BLaER1 (cell line): ENCODE data around the gene CRY2.
A peak's percentile ranks its signal among the peaks of the same experiment; 100 is the strongest.

Experiments used
- H3K27ac ChIP-seq: shearing (Covaris generic); formaldehyde crosslinking; 2 replicates; pipeline ENCODE4 v1.8.1; 2022
- H3K27me3 ChIP-seq: shearing (Covaris generic); formaldehyde crosslinking; 2 replicates; pipeline ENCODE4 v1.8.1; 2022
- H3K36me3 ChIP-seq: shearing (Covaris generic); formaldehyde crosslinking; 2 replicates; pipeline ENCODE4 v1.8.1; 2022
- H3K4me1 ChIP-seq: shearing (Covaris generic); formaldehyde crosslinking; 2 replicates; pipeline ENCODE4 v1.8.1; 2022
- H3K4me2 ChIP-seq: shearing (Covaris generic); formaldehyde crosslinking; 2 replicates; pipeline ENCODE4 v1.8.1; 2022
- H3K4me3 ChIP-seq: shearing (Covaris generic); formaldehyde crosslinking; 2 replicates; pipeline ENCODE4 v1.8.1; 2022
- H3K9ac ChIP-seq: shearing (Covaris generic); formaldehyde crosslinking; 2 replicates; pipeline ENCODE4 v1.8.1; 2022
- H3K9me3 ChIP-seq: shearing (Covaris generic); formaldehyde crosslinking; 2 replicates; pipeline ENCODE4 v1.8.1; 2022
- H4K20me1 ChIP-seq: shearing (Covaris generic); formaldehyde crosslinking; 2 replicates; pipeline ENCODE4 v1.8.1; 2022
- Cebpa-rat ChIP-seq: shearing (Covaris generic); IDR thresholded peaks from 2 replicates; pipeline ENCODE4 v1.8.1; 2022

Gene CRY2

DNA sequence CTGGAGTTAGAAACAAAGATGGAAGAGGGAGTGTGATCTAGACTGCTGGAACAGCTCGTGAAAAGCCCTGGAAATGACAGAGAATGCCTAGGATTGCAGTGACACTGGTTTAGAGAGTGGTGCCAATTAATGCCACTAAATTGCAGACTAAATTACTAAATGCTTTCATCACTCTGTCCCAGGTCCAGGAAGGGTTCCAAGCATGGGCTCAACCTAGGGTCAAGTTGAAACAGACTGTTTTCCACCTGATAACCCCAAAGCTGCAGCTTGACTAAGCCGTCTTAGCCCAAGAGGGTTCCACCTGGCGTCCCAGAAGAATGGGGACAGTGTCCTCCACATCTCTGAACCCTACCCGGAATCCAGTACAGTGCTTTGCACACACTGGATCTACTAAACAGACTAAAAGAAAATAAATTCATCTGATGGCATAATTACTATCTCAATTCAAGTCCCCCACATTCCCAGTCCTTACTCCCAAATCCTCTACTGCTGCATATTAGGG is 1.1 kb upstream of the CRY2 start:
- TF ChIP-seq Cebpa-rat: no peak
- H3K36me3 ChIP-seq: no peaks in the 10 kb centered on the region
- H3K4me3 ChIP-seq: no peak overlapping the region
- no peaks in the 10 kb centered on the region for H3K27me3 ChIP-seq
- H3K4me1 ChIP-seq: peaks cover 26% of the 10 kb centered on the region
- peak overlapping the region; percentile 83; the same call in 1 of the 2 replicates for H3K4me2 ChIP-seq
- H3K9ac ChIP-seq: no peak overlapping the region
- peaks cover 35% of the 10 kb centered on the region for H4K20me1 ChIP-seq
- no peaks in the 10 kb centered on the region for H3K9me3 ChIP-seq
- no peak overlapping the region for H3K27ac ChIP-seq

DNA sequence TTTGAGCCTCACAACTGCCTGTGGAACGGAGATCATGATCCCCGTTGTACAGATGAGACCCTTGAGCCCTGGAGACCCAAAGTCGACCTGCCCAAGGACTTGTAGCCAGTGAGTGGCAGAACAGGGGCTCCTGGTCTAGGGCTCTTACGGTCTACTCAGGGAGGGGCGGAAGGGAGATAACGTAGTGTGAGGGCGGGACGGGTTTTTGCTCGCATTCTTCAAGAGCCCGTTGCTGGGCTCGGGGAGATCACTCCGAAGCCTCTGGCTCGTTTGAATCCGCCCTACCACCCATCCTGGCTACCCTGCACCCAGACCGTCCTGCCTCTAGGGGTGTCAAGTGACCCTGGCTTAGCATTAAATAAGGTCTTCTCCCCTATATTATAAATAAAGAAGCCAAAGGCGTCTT is 639 bp downstream of the CRY2 start:
- no peaks in the 10 kb centered on the region for H3K9me3 ChIP-seq
- H3K27me3 ChIP-seq: no peaks in the 10 kb centered on the region
- peak overlapping the region; percentile 66 for H3K27ac ChIP-seq
- peaks cover 52% of the 10 kb centered on the region for H4K20me1 ChIP-seq
- peaks cover 34% of the 10 kb centered on the region for H3K4me1 ChIP-seq
- peak overlapping the region; percentile 83 for H3K4me2 ChIP-seq
- peak overlapping the region; percentile 82 for H3K9ac ChIP-seq
- peaks cover 4% of the 10 kb centered on the region; the same call in 1 of the 2 replicates for H3K36me3 ChIP-seq
- no peak for TF ChIP-seq Cebpa-rat
- peak overlapping the region; percentile 78 for H3K4me3 ChIP-seq

DNA sequence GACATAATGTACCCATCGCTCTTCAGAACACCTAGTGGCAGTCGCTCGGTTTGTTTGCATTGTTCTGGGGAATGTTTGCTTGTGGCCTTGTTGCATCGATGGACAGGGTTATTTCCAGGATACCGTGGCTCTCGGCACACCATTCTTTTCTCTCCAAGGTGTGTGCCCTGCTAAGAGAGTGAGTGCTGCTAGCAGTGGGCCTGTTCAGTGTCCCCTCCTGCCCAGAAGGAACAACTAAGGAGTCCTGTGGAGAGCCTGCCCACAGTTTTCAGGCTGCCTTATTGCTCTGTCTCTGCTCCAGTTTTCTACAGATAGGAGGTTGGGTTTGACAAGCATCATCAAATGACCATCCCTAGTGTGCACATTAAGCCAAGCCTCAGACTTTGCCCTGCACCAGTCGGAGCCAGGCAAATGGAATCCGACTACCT is 1.4 kb downstream of the CRY2 start:
- Histone ChIP-seq H3K27me3 (no peaks in the 10 kb centered on the region), H3K4me3 (peak overlapping the region; percentile 78; the same call in 1 of the 2 replicates), H3K9me3 (no peaks in the 10 kb centered on the region), H3K4me1 (peaks cover 28% of the 10 kb centered on the region), H3K36me3 (peaks cover 4% of the 10 kb centered on the region; the same call in 1 of the 2 replicates), H3K9ac (peak overlapping the region; percentile 82), H3K4me2 (peak overlapping the region; percentile 83), H3K27ac (no peak overlapping the region), H4K20me1 (peaks cover 60% of the 10 kb centered on the region)
- no peak for TF ChIP-seq Cebpa-rat

- no peaks in the 10 kb centered on the region for H3K9me3 ChIP-seq
- no peak overlapping the region for H3K4me2 ChIP-seq
- no peaks in the 10 kb centered on the region for H3K27me3 ChIP-seq
- no peak overlapping the region for H3K27ac ChIP-seq
- no peak overlapping the region for H3K4me3 ChIP-seq
- peaks cover 10% of the 10 kb centered on the region for H3K36me3 ChIP-seq
- H3K9ac ChIP-seq: no peak overlapping the region
- peaks cover 36% of the 10 kb centered on the region for H3K4me1 ChIP-seq
- peaks cover 77% of the 10 kb centered on the region for H4K20me1 ChIP-seq
- TF ChIP-seq Cebpa-rat: no peak
Measured at GRCh38 chr11:45850446-45850845, 3.2 kb downstream of the CRY2 start.

DNA sequence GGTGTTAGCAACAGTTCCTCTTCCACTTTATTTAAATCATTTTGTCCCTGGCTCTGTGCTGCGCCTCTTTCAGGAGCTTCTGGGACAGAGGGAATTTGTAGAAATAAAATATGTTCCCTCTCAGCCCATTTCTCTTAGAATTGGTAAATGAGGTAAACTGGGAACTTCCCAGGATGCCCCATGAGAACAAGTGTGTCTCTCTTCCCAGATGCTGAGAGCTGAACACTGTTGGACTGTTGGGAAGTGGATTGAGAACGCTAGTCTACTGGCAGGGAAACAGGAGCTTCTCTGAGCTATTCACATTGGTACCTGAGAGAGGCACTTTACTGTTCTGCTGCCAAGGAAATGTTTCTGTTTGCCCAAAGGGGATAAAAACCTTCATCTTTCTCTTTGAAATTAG is 4.0 kb downstream of the CRY2 start:
- H3K36me3 ChIP-seq: peaks cover 17% of the 10 kb centered on the region

GRCh38 chr11:45852018-45852711 is 4.9 kb downstream of the CRY2 start:
- Histone ChIP-seq H3K4me1 (peaks cover 29% of the 10 kb centered on the region), H3K36me3 (peaks cover 26% of the 10 kb centered on the region), H3K4me3 (no peak overlapping the region), H3K27me3 (no peaks in the 10 kb centered on the region), H3K27ac (no peak overlapping the region), H4K20me1 (peaks cover 89% of the 10 kb centered on the region), H3K9ac (no peak overlapping the region), H3K9me3 (no peaks in the 10 kb centered on the region), H3K4me2 (no peak overlapping the region; the same call in 1 of the 2 replicates)
- no peak for TF ChIP-seq Cebpa-rat

More for the DNA sequence above, 4.0 kb downstream of the CRY2 start:
- Histone ChIP-seq H3K4me1 (peaks cover 36% of the 10 kb centered on the region), H3K27me3 (no peaks in the 10 kb centered on the region), H4K20me1 (peaks cover 85% of the 10 kb centered on the region), H3K27ac (no peak overlapping the region), H3K4me2 (no peak overlapping the region), H3K9me3 (no peaks in the 10 kb centered on the region), H3K9ac (no peak overlapping the region), H3K4me3 (no peak overlapping the region)
- TF ChIP-seq Cebpa-rat: no peak

- Histone ChIP-seq H3K27ac (no peak overlapping the region), H3K9me3 (no peaks in the 10 kb centered on the region), H3K27me3 (no peaks in the 10 kb centered on the region), H3K4me1 (peaks cover 29% of the 10 kb centered on the region), H3K4me3 (no peak overlapping the region), H4K20me1 (peaks cover 95% of the 10 kb centered on the region), H3K9ac (no peak overlapping the region), H3K4me2 (no peak overlapping the region; the same call in 1 of the 2 replicates), H3K36me3 (peaks cover 31% of the 10 kb centered on the region)
- TF ChIP-seq Cebpa-rat: no peak
Measured at GRCh38 chr11:45852712-45853101, 5.4 kb downstream of the CRY2 start.

- H3K36me3 ChIP-seq: peaks cover 40% of the 10 kb centered on the region
- H3K27ac ChIP-seq: no peak overlapping the region
- no peak overlapping the region for H3K4me2 ChIP-seq
- no peak for TF ChIP-seq Cebpa-rat
- peaks cover 95% of the 10 kb centered on the region for H4K20me1 ChIP-seq
- H3K4me1 ChIP-seq: peaks cover 22% of the 10 kb centered on the region
- H3K9me3 ChIP-seq: no peaks in the 10 kb centered on the region
- H3K9ac ChIP-seq: no peak overlapping the region
- H3K4me3 ChIP-seq: no peak overlapping the region
- H3K27me3 ChIP-seq: no peaks in the 10 kb centered on the region
Measured at GRCh38 chr11:45853332-45854219, 6.3 kb downstream of the CRY2 start.

GRCh38 chr11:45855308-45855707 is 8.0 kb downstream of the CRY2 start:
- H4K20me1 ChIP-seq: peaks cover 94% of the 10 kb centered on the region
- no peak overlapping the region for H3K4me3 ChIP-seq
- peaks cover 57% of the 10 kb centered on the region for H3K36me3 ChIP-seq
- no peak overlapping the region for H3K4me2 ChIP-seq
- no peaks in the 10 kb centered on the region for H3K9me3 ChIP-seq
- no peak overlapping the region for H3K9ac ChIP-seq
- H3K27ac ChIP-seq: no peak overlapping the region
- TF ChIP-seq Cebpa-rat: no peak
- peaks cover 15% of the 10 kb centered on the region for H3K4me1 ChIP-seq
- no peaks in the 10 kb centered on the region for H3K27me3 ChIP-seq

GRCh38 chr11:45856044-45856468 is 8.8 kb downstream of the CRY2 start:
- H3K36me3 ChIP-seq: peaks cover 65% of the 10 kb centered on the region
- H3K4me1 ChIP-seq: peaks cover 15% of the 10 kb centered on the region
- H3K27ac ChIP-seq: no peak overlapping the region
- no peak overlapping the region for H3K4me2 ChIP-seq
- H4K20me1 ChIP-seq: peaks cover 92% of the 10 kb centered on the region
- no peaks in the 10 kb centered on the region for H3K27me3 ChIP-seq
- H3K9ac ChIP-seq: no peak overlapping the region
- H3K4me3 ChIP-seq: no peak overlapping the region
- H3K9me3 ChIP-seq: no peaks in the 10 kb centered on the region
- no peak for TF ChIP-seq Cebpa-rat
